Measurements from ENCODE around the gene TTLL12. TPM values are rescaled to one million over a fixed set of nuclear protein-coding genes. Genes with fewer than 3 reads are reported as not detected.

The TTLL12 gene
- total RNA-seq, 1 donor from 2014 or later, result 21.4 TPM

DNA sequence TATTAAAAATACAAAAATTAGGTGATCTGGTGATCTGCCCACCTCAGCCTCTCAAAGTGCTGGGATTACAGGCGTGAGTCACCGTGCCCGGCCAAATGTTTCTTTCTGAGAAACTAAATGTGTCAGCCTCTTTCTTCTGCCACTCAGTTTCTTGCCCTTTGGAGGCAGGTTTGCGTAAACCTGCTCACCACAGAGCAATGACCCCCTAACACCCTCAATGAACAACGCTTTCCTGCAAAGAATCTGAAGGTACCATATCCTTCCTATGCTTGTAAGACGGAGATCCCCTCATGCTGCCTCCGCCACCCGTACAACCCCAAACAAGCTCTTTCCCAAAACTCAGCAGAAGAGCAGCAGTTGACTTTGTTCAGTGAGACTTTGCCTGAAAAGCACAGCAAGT, 38.7 kb upstream of the TTLL12 start:
- DNase-seq (ENCODE audit: low read depth) (no peak), FAIRE-seq (no peak)
- H3K27me3 Mint-ChIP-seq (ENCODE audit: low read depth, unreplicated experiment), result peaks cover 37% of the 10 kb centered on the region
- H4K20me1 ChIP-seq (ENCODE audit: insufficient read depth, low read length), result no peaks in the 10 kb centered on the region
- no peak overlapping the region for H3K27ac ChIP-seq (ENCODE audit: low read depth, low read length)
- H3K79me2 ChIP-seq (ENCODE audit: insufficient read depth, low read length), result no peaks in the 10 kb centered on the region
- peaks cover 4% of the 10 kb centered on the region for H3K27me3 ChIP-seq (ENCODE audit: insufficient read depth, low read length)
- H3K9ac ChIP-seq (ENCODE audit: low read length), result no peak overlapping the region
- H3K9me3 Mint-ChIP-seq (ENCODE audit: unreplicated experiment), result no peaks in the 10 kb centered on the region
- H2AFZ ChIP-seq (ENCODE audit: low read depth, low read length), result no peak overlapping the region
- H3K4me3 Mint-ChIP-seq (ENCODE audit: unreplicated experiment), result no peak overlapping the region
- peaks cover 12% of the 10 kb centered on the region for H3K4me1 Mint-ChIP-seq (ENCODE audit: low read depth, unreplicated experiment)
- H3K9me3 ChIP-seq (ENCODE audit: insufficient read depth, low read depth, low read length), result no peaks in the 10 kb centered on the region
- H3K4me3 ChIP-seq (ENCODE audit: insufficient read depth, low read depth, low read length), result no peak overlapping the region
- H3K4me1 ChIP-seq (ENCODE audit: insufficient read depth, low read length), result no peaks in the 10 kb centered on the region
- TF ChIP-seq, protein P1, sequence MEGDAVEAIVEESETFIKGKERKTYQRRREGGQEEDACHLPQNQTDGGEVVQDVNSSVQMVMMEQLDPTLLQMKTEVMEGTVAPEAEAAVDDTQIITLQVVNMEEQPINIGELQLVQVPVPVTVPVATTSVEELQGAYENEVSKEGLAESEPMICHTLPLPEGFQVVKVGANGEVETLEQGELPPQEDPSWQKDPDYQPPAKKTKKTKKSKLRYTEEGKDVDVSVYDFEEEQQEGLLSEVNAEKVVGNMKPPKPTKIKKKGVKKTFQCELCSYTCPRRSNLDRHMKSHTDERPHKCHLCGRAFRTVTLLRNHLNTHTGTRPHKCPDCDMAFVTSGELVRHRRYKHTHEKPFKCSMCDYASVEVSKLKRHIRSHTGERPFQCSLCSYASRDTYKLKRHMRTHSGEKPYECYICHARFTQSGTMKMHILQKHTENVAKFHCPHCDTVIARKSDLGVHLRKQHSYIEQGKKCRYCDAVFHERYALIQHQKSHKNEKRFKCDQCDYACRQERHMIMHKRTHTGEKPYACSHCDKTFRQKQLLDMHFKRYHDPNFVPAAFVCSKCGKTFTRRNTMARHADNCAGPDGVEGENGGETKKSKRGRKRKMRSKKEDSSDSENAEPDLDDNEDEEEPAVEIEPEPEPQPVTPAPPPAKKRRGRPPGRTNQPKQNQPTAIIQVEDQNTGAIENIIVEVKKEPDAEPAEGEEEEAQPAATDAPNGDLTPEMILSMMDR (IDR thresholded peaks at IDR 0.05; ENCODE audit: insufficient read depth, low read depth, low read length), result no peak
- no peak for TF ChIP-seq EZH2 (IDR thresholded peaks at IDR 0.05; ENCODE audit: insufficient read depth, low read length)
- H3K4me2 ChIP-seq (ENCODE audit: low read length), result no peak overlapping the region
- peak overlapping the region; percentile 26 for H3K27ac Mint-ChIP-seq (ENCODE audit: unreplicated experiment)
- no peaks in the 10 kb centered on the region for H3K36me3 ChIP-seq (ENCODE audit: insufficient read depth, low read length)
- H3K36me3 Mint-ChIP-seq (ENCODE audit: low read depth, unreplicated experiment), result peaks cover 1% of the 10 kb centered on the region

DNA sequence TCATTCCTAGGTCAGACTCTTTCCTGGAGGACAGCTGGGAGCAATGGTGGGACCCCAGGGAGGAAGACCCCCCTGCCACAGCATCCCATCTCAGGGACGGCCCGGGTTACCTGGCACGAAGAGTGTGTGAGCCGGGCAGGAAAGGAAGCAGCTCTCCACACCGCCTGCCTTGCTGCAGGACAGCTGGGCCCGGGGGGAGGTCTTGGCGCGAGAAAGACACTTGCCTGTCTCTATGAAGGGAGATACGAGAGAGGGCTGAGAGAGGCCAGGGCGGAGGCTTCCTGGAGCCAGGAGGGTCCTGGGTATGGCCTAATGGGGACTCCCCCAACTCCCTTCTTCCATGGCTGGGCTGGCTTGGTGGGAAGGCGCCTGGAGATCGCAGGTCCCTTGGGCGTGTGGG, 36.1 kb upstream of the TTLL12 start:
- Histone ChIP-seq H3K9ac (ENCODE audit: low read length) (no peak overlapping the region), H3K27ac (ENCODE audit: low read depth, low read length) (no peak overlapping the region), H3K4me3 (ENCODE audit: insufficient read depth, low read depth, low read length) (no peak overlapping the region), H4K20me1 (ENCODE audit: insufficient read depth, low read length) (no peaks in the 10 kb centered on the region), H3K4me1 (ENCODE audit: insufficient read depth, low read length) (no peaks in the 10 kb centered on the region), H3K36me3 (ENCODE audit: insufficient read depth, low read length) (no peaks in the 10 kb centered on the region), H2AFZ (ENCODE audit: low read depth, low read length) (no peak overlapping the region), H3K9me3 (ENCODE audit: insufficient read depth, low read depth, low read length) (no peaks in the 10 kb centered on the region), H3K79me2 (ENCODE audit: insufficient read depth, low read length) (no peaks in the 10 kb centered on the region), H3K4me2 (ENCODE audit: low read length) (no peak overlapping the region), H3K27me3 (ENCODE audit: insufficient read depth, low read length) (peaks cover 4% of the 10 kb centered on the region)
- DNase-seq (ENCODE audit: low read depth), result no peak
- TF ChIP-seq, protein P1 (IDR thresholded peaks at IDR 0.05; ENCODE audit: insufficient read depth, low read depth, low read length), result no peak
- no peak for TF ChIP-seq EZH2 (IDR thresholded peaks at IDR 0.05; ENCODE audit: insufficient read depth, low read length)
- Mint-ChIP-seq H3K4me1 (ENCODE audit: low read depth, unreplicated experiment) (peaks cover 12% of the 10 kb centered on the region), H3K36me3 (ENCODE audit: low read depth, unreplicated experiment) (peaks cover 1% of the 10 kb centered on the region), H3K27me3 (ENCODE audit: low read depth, unreplicated experiment) (peaks cover 36% of the 10 kb centered on the region), H3K9me3 (ENCODE audit: unreplicated experiment) (peaks cover 3% of the 10 kb centered on the region), H3K4me3 (ENCODE audit: unreplicated experiment) (no peak overlapping the region), H3K27ac (ENCODE audit: unreplicated experiment) (no peak overlapping the region)
- FAIRE-seq, result no peak

DNA sequence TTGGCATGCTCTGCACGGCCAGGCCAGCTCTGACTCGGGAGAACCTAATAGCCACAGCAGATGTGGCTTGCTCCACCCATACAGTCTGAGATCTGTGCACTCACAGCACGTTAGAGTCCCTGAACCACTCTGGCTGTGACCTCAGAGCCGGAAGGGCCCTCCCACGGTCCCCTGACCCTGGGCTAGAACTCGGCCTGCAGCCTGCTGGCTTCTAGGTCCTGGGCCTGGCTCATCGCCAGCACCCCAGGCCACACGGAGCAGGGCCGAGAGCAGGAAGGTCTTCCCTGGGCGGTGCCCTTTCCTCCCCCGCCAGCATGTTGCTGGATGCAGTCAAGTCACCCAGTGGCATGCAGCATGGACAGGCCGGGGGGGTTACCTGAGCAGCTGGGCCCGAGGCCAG, 35.3 kb upstream of the TTLL12 start:
- H3K27ac Mint-ChIP-seq (ENCODE audit: unreplicated experiment), result no peak overlapping the region
- Histone ChIP-seq H4K20me1 (ENCODE audit: insufficient read depth, low read length) (no peaks in the 10 kb centered on the region), H3K4me3 (ENCODE audit: insufficient read depth, low read depth, low read length) (no peak overlapping the region), H3K27ac (ENCODE audit: low read depth, low read length) (no peak overlapping the region), H3K79me2 (ENCODE audit: insufficient read depth, low read length) (no peaks in the 10 kb centered on the region), H3K9me3 (ENCODE audit: insufficient read depth, low read depth, low read length) (no peaks in the 10 kb centered on the region), H3K9ac (ENCODE audit: low read length) (no peak overlapping the region), H3K36me3 (ENCODE audit: insufficient read depth, low read length) (no peaks in the 10 kb centered on the region), H2AFZ (ENCODE audit: low read depth, low read length) (no peak overlapping the region), H3K4me2 (ENCODE audit: low read length) (no peak overlapping the region), H3K4me1 (ENCODE audit: insufficient read depth, low read length) (no peaks in the 10 kb centered on the region), H3K27me3 (ENCODE audit: insufficient read depth, low read length) (no peaks in the 10 kb centered on the region)
- no peak overlapping the region for H3K4me3 Mint-ChIP-seq (ENCODE audit: unreplicated experiment)
- TF ChIP-seq, protein P1 (IDR thresholded peaks at IDR 0.05; ENCODE audit: insufficient read depth, low read depth, low read length), result no peak
- no peak for TF ChIP-seq EZH2 (IDR thresholded peaks at IDR 0.05; ENCODE audit: insufficient read depth, low read length)
- DNase-seq (ENCODE audit: low read depth) (no peak), FAIRE-seq (no peak)
- H3K36me3 Mint-ChIP-seq (ENCODE audit: low read depth, unreplicated experiment), result peaks cover 1% of the 10 kb centered on the region
- H3K27me3 Mint-ChIP-seq (ENCODE audit: low read depth, unreplicated experiment), result peaks cover 39% of the 10 kb centered on the region
- peaks cover 3% of the 10 kb centered on the region for H3K9me3 Mint-ChIP-seq (ENCODE audit: unreplicated experiment)
- peaks cover 12% of the 10 kb centered on the region for H3K4me1 Mint-ChIP-seq (ENCODE audit: low read depth, unreplicated experiment)

Measured in astrocyte (in vitro differentiated cells and primary cell).